Erythroblast (primary cell): Measurements from ENCODE around the gene ASB7.

Experiments
- GATA1 ChIP-seq: IDR thresholded peaks from 2 replicates; pipeline ENCODE4 v1.6.1; 2011; ENCODE audit warnings: low read depth, mild to moderate bottlenecking, control low read depth, low read length, moderate library complexity
- POLR2A ChIP-seq: IDR thresholded peaks from 2 replicates; pipeline ENCODE4 v1.6.1; 2011; ENCODE audit warnings: mild to moderate bottlenecking, low read length

DNA sequence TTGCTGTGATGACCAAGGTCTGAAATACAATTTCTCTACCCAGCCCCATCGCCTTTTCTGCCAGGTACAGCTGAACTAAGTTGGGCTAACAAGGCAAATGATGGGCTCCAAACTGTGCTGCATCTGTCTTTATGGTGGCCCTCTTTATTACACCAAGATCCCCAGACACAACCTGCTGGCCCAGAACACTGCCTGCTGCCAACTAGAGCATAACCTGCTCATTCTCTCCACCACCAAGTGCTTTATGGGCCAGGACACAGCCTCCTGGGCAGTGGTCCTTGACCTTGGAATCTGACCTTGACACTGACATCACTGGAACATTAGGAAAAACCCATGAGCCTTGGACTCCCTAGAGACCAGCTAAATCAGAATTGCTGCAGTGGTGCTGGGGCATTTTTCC is 3.7 kb upstream of the ASB7 start:
- TF ChIP-seq GATA1 = no peak
- TF ChIP-seq POLR2A = no peak
